Subcutaneous adipose tissue (tissue), 4 donors: ENCODE data around the gene NR4A2. TPM values are rescaled to one million over a fixed set of nuclear protein-coding genes. Genes with fewer than 3 reads are reported as not detected.

Experiments used
- total RNA-seq, 4 donors: library from RNA; depleted of rRNA; stranded (reverse); fragments of >200 nt; gene quantifications; one replicate each; pipeline ENCODE4 v1.1.0, GENCODE V29; 2016
- TF ChIP-seq, protein P1 (sequence below): fragments of 450-650 bp; IDR thresholded peaks from one replicate; pipeline ENCODE4 v1.5.1; 2016; ENCODE audit warnings: low read depth, mild to moderate bottlenecking, control low read depth, antibody characterized with exemption, moderate library complexity

NR4A2 gene
- total RNA-seq, 4 donors from 2014 or later, result 2.4 to 20.9 (median 8.0) TPM

DNA sequence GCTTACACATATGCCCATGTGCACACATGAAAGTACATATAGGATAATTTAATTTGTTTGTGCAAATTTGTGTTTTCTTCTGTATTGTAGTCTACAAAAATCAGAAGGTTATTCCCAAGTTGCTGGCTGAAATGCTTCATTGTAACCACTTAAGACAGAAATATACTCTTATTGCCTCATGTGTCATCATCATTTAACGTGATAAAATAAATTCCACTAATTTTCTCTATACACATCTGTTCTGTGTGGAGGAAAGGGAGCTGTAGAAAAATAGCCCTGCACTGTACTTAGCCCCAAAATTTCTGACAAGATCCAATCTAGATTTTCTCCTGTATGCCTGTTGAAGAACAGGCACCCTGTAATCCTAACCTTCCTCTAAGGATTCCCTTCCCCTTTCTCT, 20.4 kb upstream of the NR4A2 start:
- TF ChIP-seq, protein P1, sequence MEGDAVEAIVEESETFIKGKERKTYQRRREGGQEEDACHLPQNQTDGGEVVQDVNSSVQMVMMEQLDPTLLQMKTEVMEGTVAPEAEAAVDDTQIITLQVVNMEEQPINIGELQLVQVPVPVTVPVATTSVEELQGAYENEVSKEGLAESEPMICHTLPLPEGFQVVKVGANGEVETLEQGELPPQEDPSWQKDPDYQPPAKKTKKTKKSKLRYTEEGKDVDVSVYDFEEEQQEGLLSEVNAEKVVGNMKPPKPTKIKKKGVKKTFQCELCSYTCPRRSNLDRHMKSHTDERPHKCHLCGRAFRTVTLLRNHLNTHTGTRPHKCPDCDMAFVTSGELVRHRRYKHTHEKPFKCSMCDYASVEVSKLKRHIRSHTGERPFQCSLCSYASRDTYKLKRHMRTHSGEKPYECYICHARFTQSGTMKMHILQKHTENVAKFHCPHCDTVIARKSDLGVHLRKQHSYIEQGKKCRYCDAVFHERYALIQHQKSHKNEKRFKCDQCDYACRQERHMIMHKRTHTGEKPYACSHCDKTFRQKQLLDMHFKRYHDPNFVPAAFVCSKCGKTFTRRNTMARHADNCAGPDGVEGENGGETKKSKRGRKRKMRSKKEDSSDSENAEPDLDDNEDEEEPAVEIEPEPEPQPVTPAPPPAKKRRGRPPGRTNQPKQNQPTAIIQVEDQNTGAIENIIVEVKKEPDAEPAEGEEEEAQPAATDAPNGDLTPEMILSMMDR, result no peak

DNA sequence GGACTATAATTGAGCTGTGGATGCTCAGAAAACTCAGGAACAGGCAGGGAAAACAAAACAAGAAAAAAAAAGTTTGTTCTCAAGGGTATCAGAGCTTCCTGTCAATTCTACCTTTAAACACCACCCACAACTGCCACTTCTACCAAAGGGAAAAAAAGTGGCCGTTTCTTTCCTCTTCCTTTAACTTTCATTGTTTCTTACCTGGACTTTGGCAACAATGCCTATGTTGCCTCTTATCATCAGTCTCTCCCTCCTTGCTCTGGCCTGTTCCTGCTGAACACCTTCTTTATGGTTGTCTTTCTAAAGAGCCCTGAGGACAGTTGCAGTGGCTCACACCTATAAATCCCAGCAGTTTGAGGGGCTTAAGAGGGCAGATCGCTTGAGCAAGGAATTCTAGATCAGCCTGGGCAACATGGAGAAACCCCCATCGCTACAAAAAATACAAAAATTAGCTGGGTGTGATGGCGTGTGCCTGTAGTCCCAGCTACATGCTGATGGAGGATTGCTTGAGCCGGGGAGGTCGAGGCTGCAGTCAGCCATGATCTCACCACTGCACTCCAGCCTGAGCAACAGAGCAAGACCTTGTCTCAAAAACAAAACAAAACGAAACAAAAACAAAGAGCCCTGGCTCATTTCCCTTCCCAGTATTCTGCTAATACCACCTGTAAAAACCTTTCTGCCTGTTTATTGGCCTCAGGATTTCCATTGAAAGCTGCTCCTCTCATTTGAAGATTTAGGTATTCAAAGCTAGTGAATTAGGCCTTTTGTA, 18.0 kb upstream of the NR4A2 start:
- TF ChIP-seq, protein P1, result no peak

DNA sequence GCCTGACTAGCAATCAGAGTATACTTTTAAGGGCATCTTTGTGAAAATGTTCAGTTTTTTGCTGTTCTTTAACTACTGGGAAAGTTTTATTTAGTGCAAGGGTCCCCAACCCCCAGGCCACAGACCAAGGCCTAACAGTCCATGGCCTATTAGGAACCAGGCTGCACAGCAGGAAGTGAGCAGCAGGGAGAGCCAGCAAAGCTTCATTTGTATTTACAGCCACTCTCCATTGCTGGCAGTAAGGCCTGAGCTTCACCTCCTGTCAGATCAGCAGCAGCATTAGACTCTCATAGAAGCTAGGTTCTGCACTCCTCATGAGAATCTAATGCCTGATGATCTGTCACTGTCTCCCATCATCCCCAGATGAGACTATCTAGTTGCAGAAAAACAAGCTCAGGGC, 17.1 kb upstream of the NR4A2 start:
- TF ChIP-seq, protein P1, result no peak

DNA sequence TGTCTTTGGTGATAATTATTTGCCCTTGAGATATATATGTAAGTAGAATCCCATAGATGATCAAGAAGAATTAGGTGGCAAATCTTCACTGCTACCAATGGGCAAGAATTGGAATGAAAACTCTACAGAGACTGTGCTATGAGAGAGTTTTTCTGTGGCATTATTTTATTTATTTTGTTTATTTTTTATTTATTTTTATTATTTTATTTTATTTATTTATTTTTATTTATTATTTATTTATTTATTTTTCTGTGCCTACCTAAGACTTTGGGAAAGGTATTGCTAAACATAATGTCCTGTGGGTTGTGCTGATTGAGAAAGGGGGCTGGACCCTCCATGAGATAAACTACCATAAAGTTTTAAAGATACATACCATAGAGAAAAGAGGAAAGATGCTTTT, 16.6 kb upstream of the NR4A2 start:
- TF ChIP-seq, protein P1, result no peak

DNA sequence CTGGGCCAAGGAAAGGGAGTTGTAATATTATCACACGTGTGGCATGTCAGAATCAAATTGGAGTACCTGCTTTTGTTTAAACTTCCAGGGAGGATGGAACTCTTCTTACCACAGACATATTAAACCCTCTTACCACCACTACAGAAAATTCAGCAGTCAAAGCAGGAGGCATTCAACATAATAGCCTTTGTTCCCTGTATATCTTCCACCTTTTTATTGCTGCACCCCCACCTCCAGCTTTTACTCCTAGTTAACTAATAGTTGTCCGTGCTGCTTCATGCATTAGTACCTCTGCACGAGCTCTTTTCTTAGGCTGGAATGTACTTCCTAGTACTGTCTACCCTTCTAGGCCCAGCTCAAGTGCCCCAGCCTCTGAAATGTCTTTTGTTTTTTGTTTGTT, 14.9 kb upstream of the NR4A2 start:
- TF ChIP-seq, protein P1, result no peak

DNA sequence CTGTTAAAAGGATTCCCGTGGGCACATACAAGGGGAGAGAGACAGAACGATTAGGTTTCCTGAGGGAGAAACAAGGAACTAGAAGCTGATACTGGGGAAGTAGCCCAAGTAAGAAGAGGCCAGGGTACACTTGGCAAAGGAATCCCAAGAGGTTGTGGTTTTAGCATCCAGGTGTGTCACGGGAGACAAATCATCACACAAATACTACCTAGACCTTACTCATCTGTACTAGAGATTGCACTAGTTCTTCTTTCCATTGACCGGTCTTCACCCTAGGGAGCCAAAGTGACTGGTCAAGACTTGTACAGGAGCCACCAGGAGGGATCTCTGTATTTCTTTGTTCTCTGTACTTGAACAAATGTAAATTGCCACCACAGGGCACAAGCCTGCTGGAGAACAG, 14.2 kb upstream of the NR4A2 start:
- TF ChIP-seq, protein P1, result no peak

DNA sequence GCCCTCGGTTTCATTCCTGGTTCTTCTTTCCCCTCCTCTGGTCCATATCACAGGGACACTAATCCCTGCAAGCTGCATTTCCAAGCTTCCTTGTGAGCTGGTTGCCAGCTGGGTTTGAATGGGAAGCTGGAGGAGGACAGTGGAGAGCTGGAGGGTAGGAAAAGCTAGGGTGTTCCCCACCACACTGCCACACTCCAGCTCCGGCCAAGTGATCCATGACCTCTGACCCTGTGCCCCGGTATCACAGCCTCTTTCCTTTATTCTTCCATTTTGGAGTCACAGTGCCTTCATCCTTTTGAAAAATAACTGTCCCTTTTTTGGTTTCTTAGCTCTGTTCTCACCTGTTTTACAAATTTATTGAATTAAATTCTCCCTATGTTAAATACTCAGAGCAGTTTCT, 13.1 kb upstream of the NR4A2 start:
- TF ChIP-seq, protein P1, result no peak
